GM21360 (cell line): Measurements from ENCODE around the gene MFNG.
"Not testable (repeated sequence)": the region's sequence is repeated elsewhere in the genome, so short reads cannot be mapped to it uniquely, and the experiment has no call there.

ENCODE experiments used
- ATAC-seq: cut with Tn5 transposase; IDR thresholded peaks from one replicate; pipeline ENCODE4 v1.9.1; 2021; ENCODE audit warnings: mild to moderate bottlenecking, moderate library complexity; ENCODE audit not compliant: unreplicated experiment

Gene MFNG

GRCh38 chr22:37486224-37486845 is at the start of gene MFNG:
Gene MFNG, minus strand, starts transcription at chr22:37486384. Its CDS starts 207 bp downstream, at chr22:37486177.
- ATAC-seq = peak; percentile 44

DNA sequence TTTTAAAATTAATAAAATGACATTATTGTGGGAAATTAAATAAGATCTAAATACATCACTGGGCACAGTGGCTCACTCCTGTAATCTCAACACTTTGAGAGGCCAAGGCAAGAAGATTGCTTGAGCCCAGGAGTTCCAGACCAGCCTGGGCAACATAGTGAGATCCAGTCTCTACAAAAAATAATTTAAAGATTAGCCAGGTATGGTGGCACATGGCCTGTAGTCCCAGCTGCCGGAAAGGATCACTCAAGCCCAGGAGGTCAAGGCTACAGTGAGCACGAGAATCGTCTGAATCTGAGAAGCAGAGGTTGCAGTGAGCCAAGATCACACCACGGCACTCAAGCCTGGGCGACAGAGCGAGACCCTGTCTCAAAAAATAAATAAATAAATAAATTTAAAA is 49.0 kb upstream of the MFNG start:
- ATAC-seq = no peak

- no peak for ATAC-seq
Measured at GRCh38 chr22:37534445-37534844, 48.3 kb upstream of the MFNG start.

DNA sequence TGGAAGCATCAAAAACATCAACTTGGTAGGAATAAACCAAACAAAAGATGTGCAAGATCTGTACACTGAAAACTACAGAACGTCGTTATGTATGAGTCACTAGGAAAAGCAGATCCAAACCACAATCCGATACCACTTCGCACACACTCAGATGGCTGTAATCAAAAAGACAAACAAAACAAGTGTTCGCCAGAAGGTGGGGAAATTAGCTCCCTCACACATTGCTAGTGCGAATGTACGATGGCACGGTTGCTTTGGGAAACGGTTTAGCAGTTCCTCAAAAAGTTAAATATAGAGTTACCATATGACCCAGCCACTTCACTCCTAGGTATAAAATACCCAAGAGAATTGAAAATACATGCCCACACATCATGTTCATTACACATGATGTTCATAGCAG is 47.8 kb upstream of the MFNG start:
- ATAC-seq = no peak

- ATAC-seq = no peak
Measured at GRCh38 chr22:37529652-37530345, 43.6 kb upstream of the MFNG start.

DNA sequence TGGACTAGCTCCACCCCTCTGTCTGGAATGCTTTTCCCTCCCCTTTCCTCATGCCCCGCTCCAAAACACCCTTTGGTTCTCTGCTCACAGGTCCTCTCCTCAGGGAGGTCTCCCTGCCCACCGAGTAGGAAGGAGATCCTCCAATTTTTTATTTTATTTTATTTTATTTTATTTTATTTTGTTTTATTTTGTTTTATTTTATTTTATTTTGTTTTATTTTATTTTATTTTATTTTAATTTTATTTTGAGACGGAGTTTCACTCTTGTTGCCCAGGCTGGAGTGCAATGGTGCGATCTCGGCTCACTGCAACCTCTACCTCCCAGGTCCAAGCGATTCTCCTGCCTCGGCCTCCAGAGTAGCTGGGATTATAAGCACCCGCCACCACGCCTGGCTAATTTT is 41.8 kb upstream of the MFNG start:
- not testable (repeated sequence) for ATAC-seq

DNA sequence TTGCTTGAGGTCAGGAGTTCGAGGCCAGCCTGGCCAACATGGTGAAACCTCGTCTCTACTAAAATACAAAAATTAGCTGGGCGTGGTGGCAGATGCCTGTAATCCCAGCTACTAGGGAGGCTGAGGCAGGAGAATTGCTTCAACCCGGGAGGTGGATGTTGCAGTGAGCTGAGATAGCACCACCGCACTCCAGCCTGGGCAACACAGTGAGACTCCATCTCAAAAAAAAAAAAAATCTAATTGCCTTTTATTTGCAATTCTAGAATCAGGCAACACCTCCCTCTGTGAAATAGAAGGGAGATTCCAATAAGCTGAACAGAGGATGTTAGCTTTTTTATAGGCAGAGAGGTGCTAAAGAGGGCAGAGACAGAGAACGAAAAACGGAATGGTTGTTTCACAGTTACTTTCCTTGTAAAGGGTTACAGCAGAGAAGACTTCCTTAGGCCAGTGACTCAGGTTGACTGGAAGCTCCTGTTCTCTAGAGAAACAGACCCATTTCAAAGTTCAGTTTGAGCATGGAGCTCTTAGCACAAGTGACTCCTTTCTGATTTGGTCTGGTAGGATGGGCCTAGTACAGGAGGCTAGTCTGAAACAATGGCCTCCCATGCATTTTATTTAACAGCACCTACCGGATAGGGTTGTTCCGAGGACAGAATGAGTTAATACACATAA is 41.0 kb upstream of the MFNG start:
- not testable (repeated sequence) for ATAC-seq

- no peak for ATAC-seq
Measured at GRCh38 chr22:37526376-37526775, 40.2 kb upstream of the MFNG start.

GRCh38 chr22:37525746-37526350 is 39.7 kb upstream of the MFNG start:
- ATAC-seq = no peak

DNA sequence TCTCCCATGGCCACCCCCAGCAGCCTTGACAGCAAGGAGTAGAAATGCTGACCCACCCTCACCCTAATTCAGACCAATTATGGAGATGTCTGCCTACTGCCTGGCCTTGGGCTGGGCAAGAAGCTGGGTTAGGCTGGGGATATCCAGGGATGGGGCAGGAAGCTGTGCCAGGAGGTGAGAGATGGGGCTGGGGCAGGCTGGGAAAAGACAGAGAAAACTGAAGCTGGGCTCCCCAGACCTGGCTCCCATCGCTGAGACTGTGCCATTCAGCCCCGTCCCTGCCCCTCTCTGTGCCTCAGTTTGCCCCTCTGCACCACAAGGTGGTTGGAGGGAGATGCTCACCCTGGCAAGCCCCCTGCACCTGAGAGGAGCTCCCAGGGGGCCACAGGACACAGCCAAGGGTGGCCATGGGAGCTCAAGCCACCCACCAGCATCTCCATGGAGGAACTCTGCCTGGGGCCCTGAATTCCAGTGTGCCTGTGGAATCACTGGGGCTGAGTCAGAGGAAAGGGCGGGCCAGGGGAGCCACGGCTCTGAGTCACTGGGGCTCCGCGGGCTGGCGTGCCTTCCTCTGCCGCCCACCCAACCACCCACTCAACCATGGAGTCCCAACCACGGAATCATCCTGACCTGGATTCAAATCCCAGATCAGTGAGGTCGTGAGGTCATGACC is 39.0 kb upstream of the MFNG start:
- ATAC-seq = no peak

GRCh38 chr22:37522482-37522881 is 36.3 kb upstream of the MFNG start:
- no peak for ATAC-seq

- no peak for ATAC-seq
Measured at GRCh38 chr22:37521236-37521739, 35.1 kb upstream of the MFNG start.

GRCh38 chr22:37520776-37521191 is 34.6 kb upstream of the MFNG start:
- ATAC-seq = no peak

DNA sequence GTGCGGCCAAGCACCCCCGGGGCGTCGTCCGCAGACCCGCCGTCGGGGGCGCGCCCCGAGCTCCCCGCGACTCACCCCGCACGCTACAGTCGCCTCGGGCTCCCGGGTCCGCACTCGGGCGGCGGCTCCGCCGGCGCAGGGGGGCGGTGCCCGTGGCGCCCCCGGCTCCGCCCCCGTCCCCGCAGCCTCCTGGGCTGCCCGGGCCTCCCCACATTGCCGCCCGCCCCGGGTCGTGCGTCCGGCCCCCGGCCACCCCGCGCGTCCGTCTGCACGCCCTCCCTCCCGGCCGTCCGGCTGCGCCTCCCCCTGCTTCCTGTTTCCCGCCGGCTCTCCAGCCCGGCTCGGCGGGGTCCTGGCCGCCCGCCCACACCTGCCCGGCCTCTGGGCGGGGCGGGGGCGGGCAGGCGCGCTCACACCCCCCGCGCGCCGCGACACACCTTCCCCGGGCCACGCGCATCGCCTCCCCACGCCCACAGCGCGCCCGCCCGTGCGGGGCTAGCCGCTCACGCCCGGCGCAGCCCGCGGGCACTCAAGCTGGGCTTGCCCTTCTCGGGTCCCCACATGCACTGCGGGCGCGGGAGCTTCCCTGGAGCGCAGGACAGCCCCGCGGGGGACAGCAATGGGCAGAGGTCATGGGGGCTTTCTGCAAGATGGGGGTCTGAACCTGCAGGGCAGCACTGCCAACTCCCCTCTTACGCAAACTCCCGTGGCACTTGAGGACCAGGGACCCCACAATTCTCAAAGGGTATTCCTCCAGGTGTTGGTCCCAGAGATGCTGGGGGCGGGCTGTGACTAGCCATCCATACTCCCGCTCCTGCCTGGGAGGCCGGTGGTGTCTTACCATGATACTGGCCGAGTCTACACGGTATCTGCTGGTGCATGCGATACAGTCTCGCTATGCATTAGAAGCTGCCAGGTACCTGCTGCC is 33.3 kb upstream of the MFNG start, which contains the start of gene CARD10:
CARD10 (minus strand) TSS at position 148 of the 928 bp plus-strand sequence. CDS start 215 bp downstream, outside the sequence.
- ATAC-seq = no peak

- no peak for ATAC-seq
Measured at GRCh38 chr22:37518509-37519267, 32.5 kb upstream of the MFNG start.

DNA sequence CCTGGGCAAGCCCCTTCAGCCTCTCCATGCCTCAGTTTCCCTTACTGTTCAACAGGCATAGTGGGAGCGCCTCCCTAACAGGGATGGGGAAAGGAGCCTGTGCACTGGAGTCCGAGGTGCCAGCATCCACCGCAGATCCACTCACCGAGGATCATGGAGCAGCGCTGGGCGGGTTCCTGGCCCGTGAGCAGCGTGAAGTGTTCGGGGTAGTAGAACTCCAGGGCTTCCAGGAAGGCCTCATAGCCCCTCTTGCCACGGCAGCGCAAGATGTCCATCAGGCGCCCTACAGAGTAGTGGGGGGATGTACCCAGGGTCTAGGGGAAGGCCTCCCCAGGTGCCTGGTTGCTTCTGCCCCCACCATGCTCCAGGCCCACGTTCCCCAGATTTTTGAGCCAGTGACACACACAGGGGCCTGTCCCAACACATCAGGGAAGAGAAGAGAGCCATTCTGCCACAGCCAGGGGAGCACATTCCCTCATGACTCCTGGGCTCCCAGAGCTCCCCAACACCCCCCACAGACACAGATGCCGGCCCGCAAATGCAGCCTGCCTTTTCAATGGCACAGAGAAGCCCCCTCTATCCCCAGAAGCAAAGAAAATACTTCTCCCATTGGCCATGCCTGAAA is 31.8 kb upstream of the MFNG start:
- ATAC-seq = no peak

DNA sequence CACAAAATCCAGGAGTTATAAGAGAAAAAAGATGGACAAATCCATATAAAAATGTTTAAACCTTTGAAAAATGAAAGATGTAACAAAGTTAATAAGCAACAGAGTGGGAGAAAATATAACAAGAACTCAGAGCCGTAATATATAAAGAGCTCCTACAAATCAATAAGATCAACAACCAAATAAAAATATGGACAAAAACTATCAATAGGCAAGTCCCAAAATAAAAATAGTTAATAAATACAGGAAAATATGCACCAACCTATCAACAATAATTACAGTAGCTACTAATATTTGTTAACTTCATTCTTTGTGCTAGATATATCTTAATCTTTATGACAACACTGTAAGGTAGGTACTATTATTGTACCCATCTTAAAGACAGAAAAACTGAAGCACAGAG is 30.3 kb upstream of the MFNG start:
- ATAC-seq = no peak

- no peak for ATAC-seq
Measured at GRCh38 chr22:37515901-37516300, 29.7 kb upstream of the MFNG start.
